SU-DHL-6 (cell line): ENCODE measurements around the gene SCARB1.

Experiments used
- EZH2phosphoT487 ChIP-seq: fragments of 200-600 bp; sonication (generic), shearing (Covaris generic); conservative IDR thresholded peaks from 2 replicates; pipeline ENCODE4 v1.6.1; 2018; ENCODE audit warnings: mild to moderate bottlenecking, antibody characterized with exemption, low read length, moderate library complexity, mixed read lengths
- TF ChIP-seq, protein P1 (sequence below): fragments of 200-600 bp; sonication (generic); IDR thresholded peaks from one replicate; pipeline ENCODE4 v1.5.1; 2017; ENCODE audit warnings: antibody characterized with exemption, mild to moderate bottlenecking, low read length, moderate library complexity; ENCODE audit not compliant: insufficient read depth, poor library complexity, severe bottlenecking

GRCh38 chr12:124752437-124753227, 111.0 kb downstream of the SCARB1 start:
- TF ChIP-seq, protein P1, sequence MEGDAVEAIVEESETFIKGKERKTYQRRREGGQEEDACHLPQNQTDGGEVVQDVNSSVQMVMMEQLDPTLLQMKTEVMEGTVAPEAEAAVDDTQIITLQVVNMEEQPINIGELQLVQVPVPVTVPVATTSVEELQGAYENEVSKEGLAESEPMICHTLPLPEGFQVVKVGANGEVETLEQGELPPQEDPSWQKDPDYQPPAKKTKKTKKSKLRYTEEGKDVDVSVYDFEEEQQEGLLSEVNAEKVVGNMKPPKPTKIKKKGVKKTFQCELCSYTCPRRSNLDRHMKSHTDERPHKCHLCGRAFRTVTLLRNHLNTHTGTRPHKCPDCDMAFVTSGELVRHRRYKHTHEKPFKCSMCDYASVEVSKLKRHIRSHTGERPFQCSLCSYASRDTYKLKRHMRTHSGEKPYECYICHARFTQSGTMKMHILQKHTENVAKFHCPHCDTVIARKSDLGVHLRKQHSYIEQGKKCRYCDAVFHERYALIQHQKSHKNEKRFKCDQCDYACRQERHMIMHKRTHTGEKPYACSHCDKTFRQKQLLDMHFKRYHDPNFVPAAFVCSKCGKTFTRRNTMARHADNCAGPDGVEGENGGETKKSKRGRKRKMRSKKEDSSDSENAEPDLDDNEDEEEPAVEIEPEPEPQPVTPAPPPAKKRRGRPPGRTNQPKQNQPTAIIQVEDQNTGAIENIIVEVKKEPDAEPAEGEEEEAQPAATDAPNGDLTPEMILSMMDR: no peak
- no peak for TF ChIP-seq EZH2phosphoT487
